Measurements from ENCODE around the gene RSAD2.
A peak's percentile ranks its signal among the peaks of the same experiment; 100 is the strongest.

RSAD2 gene

GRCh38 chr2:6945087-6945813, 67.7 kb downstream of the RSAD2 start:
- DNase-seq (ENCODE audit: low spot score) = no peak

DNA sequence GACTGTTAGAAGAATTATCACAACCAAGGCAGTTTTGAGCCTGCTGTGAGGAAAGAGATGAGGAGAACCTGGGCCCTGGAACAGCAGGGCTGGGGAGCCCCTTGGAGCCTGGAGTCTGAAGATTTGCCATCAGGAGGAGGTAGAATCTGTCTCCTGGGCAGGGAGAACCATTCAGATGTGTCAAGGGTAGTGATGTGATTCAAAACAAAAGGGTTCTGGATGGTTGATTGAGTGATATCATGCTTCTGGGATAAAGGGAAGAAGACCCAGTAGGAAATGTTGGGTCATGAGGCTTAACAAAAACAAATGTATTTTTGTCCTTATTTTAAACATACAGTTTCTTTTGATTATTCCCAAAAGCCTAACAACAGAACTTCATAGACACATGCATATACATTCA, 68.2 kb downstream of the RSAD2 start:
- DNase-seq (ENCODE audit: low spot score) = no peak

DNA sequence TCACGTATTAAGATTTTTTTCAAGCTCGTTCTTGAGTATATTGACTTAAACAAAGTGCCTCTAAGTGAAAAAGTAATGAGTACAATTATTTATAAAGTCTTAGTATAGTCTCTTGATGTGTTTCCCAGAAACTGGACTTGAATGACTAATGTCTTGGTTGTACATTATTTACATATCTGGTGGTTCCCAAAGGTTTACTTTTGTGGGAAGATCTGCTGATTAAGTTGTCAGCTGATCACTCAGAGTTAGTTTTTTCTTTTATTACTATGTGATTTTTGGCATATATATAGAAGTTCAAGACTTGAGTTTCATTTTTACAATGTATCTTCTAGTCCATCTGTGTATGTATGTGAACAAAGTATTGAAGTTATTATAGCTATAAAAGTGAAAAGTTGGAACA, 69.1 kb downstream of the RSAD2 start:
- DNase-seq (ENCODE audit: low spot score) = peak; percentile 32
